Measurements from ENCODE around the gene CCR4.

DNA sequence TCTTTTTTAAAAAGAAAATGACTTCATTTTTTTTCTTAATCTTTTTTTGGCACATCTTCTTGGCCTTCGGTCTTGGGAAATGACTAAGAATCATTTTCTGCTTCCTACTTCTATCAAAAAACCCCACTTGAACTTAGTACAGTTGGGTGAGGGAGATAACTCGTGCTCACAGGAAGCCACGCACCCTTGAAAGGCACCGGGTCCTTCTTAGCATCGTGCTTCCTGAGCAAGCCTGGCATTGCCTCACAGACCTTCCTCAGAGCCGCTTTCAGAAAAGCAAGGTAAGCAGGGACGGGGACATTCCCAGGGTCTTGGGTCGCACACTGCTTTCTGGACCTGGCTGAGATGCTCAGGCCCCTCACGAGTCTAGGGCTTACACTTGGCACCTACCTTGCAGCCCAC lies at the start of gene CCR4:
- TF ChIP-seq NR1H2 (CRISPR knock-in tag; IDR thresholded peaks at IDR 0.05) = no peak
- no peak for TF ChIP-seq PTBP1 (IDR thresholded peaks at IDR 0.05; ENCODE audit: low read depth, low read length)
- no peak for TF ChIP-seq BHLHE40 (IDR thresholded peaks at IDR 0.05; ENCODE audit: low read length)
- no peak for TF ChIP-seq PRPF4 (IDR thresholded peaks at IDR 0.05; ENCODE audit: insufficient read depth, low read depth, low read length, poor library complexity, severe bottlenecking)
- TF ChIP-seq ZNF24 (IDR thresholded peaks at IDR 0.05) = no peak
- no peak for TF ChIP-seq SRF (CRISPR knock-in tag; IDR thresholded peaks at IDR 0.05)
- TF ChIP-seq, protein P1, sequence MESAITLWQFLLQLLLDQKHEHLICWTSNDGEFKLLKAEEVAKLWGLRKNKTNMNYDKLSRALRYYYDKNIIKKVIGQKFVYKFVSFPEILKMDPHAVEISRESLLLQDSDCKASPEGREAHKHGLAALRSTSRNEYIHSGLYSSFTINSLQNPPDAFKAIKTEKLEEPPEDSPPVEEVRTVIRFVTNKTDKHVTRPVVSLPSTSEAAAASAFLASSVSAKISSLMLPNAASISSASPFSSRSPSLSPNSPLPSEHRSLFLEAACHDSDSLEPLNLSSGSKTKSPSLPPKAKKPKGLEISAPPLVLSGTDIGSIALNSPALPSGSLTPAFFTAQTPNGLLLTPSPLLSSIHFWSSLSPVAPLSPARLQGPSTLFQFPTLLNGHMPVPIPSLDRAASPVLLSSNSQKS (CRISPR knock-in tag; IDR thresholded peaks at IDR 0.05) = no peak

Measured in K562 (cell line).